ENCODE data around the gene NCK1.

DNA sequence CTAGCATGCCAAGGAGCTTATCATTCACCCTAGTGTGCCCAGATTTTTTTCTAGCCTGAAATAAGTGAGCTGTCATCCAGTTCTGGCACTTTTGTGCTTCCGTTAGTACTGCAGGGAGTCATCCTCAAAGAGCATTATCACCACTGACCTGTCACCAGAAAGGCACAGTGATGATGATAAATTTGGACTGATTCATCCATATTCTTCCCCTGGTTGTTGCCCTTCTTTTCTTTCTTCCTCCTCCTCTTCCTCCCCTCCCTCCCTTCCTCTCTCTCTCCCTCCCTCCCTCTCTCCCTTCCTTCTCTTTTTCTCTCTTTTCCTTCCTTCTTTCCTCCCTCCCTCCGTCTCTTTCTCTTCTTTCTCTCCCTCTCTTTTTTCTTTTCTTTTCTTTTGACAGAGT lies 21.8 kb upstream of the NCK1 start:
- TF ChIP-seq SIN3A (IDR thresholded peaks at IDR 0.05; ENCODE audit: borderline replicate concordance, insufficient read depth, low read length) (no peak), POLR2AphosphoS5 (IDR thresholded peaks at IDR 0.05; ENCODE audit: low read depth, low read length) (no peak), TAF1 (IDR thresholded peaks at IDR 0.05; ENCODE audit: borderline replicate concordance, insufficient read depth, low read length) (no peak), FOXP2 (optimal IDR thresholded peaks at IDR 0.05; ENCODE audit: borderline replicate concordance, extremely low read depth, extremely low read length, insufficient read depth) (no peak)
- TF ChIP-seq, protein P1, sequence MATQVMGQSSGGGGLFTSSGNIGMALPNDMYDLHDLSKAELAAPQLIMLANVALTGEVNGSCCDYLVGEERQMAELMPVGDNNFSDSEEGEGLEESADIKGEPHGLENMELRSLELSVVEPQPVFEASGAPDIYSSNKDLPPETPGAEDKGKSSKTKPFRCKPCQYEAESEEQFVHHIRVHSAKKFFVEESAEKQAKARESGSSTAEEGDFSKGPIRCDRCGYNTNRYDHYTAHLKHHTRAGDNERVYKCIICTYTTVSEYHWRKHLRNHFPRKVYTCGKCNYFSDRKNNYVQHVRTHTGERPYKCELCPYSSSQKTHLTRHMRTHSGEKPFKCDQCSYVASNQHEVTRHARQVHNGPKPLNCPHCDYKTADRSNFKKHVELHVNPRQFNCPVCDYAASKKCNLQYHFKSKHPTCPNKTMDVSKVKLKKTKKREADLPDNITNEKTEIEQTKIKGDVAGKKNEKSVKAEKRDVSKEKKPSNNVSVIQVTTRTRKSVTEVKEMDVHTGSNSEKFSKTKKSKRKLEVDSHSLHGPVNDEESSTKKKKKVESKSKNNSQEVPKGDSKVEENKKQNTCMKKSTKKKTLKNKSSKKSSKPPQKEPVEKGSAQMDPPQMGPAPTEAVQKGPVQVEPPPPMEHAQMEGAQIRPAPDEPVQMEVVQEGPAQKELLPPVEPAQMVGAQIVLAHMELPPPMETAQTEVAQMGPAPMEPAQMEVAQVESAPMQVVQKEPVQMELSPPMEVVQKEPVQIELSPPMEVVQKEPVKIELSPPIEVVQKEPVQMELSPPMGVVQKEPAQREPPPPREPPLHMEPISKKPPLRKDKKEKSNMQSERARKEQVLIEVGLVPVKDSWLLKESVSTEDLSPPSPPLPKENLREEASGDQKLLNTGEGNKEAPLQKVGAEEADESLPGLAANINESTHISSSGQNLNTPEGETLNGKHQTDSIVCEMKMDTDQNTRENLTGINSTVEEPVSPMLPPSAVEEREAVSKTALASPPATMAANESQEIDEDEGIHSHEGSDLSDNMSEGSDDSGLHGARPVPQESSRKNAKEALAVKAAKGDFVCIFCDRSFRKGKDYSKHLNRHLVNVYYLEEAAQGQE (IDR thresholded peaks at IDR 0.05; ENCODE audit: insufficient read depth in 1 of 2, low read depth in 2 of 2, low read length in 2 of 2), result no peak
